Stimulated activated CD4-positive, alpha-beta T cell treated with anti-CD3 and anti-CD28 coated beads, Interleukin-1b, Interleukin-23, amount 100 ng/mL, for 1 hour (primary cell): ENCODE results near the gene CDK4.
"Not testable (repeated sequence)": the region's sequence is repeated elsewhere in the genome, so short reads cannot be mapped to it uniquely, and the experiment has no call there.

ENCODE experiments used
- DNase-seq, 2 donors: peaks; one replicate each; pipeline ENCODE4 v3.0.0-alpha.2; 2020; ENCODE audit warnings: low read depth in 2 of 2

Gene CDK4

DNA sequence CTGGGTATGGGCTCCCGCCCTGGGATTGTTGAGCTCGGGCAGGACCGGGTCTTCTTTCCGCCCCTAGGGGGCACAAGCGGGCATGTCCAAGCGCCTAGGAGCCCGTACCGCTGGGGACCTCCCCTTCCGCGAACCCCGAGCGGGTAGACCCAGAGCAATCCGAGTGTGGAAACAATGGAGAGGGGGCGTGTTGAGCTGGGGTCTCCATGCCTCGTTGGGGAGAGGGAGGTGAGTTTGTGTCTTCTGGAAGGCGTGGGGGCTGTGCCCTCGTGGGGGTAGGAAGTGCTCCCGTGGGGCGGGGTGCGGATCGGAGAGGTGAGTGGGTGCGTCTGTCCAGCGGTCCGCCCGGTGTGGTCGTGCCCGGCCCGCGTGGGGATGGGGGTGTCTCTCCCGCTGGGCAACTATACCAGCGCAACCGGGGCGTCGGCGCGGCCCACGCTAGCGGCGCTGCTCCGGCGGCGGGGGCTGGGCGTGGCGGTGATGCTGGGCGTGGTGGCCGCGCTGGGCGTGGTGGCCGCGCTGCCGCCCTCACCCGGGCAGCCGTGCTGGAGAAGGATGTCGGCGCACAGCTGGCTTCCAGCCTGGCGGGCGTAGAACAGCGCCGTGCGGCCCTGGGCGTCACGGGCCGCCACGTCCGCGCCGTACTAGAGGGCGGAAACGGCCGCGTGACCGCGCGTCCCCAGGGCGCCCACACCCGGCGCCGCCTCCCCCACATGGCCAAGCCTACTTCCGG is 25.8 kb downstream of the CDK4 start:
- no peak for DNase-seq

DNA sequence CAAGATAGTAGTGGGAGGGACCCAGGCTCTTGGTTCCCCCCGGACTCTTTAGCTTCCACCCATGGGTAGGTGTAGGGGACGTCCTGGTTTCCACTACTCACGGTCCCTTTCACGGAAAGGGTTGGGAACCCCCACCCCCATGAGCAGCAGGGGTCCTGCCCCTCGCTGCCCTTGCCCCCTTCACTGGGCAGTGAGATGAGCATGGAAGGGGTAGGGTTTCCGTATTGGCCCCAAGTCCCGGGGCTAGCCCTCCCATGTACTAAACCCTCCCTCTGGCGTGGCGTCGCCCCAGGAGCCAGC is 26.3 kb downstream of the CDK4 start:
- DNase-seq: no peak

DNA sequence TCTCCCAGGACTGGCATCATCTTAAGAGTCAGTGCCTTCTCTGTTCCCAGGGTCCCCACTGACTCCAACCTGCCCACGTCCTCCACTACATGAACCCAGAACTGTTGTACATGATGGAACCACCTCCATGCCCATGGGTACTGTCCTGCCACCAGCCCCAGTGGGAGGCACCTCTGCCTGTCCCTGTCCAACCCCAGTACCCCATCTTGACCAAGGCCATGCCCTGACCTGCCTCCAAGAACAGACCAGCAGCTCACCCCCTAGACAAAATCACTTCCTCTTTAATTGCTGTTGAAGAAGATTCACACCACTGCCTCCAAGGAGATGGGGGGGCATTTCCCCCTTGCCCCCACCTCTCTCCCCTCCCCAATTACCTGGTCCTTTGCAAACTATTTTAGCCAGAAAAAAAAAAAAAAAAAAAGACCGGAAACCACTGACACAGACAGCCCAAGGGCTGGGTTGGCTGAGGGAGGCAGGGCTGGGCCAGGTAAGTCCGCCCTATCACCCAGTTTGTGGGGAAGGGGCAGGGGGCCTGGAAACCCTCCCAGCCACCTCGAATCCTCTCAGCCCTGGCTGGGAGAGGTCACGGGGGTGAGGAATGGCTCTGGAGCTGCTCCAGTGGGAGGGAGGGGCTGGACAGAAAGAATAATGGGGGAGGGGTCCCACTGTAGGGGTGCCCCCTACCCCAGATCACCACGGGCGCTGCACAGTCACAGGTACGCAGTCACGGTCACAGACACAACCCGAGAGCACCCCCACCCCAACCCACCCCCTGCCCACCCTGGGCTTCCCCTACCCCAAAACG is 27.0 kb downstream of the CDK4 start:
- no peak for DNase-seq

DNA sequence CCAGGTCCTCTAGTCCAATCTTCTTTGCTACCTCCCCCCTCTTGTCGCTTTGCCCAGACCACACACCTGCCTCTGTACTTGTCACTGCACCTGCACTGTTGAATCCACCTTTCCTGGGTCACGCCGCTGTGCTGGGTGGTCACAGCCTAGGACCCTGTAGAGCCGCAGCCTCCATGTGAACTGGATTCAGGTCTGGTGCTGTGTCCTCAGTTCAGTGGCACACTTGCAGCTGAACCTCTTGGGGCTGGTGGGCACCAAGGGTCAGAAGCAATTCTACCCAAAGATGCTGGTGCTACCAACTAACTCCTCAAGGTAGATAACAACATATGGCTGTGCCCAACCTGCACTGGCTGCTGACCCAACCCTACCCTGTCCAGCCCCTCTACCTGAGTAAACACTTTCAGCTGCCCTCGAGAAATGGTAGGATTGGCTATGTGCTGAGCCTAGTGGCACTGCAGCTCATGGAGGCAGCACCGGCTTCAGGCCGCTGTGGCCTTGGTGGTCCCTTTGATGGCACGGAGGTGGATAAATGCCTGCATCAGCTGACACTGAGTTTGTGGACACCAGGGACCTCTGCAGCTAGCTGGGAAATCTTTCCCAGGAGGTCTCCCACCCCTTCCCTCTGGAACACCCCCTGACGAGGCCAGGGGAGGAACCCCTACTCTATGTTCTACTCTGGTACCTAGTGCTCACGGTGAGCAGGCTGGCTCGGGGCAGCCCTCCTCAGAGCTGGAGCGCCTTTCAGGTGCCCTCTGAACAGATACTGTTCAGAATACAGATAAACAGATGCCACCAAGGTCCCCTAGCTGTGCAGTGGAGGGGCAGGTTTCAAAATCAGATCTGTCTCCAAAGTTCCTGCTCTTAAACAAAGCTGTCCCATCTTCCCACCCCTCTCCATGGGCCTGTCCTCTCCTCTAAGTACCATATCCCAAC is 27.8 kb downstream of the CDK4 start:
- DNase-seq: no peak

DNA sequence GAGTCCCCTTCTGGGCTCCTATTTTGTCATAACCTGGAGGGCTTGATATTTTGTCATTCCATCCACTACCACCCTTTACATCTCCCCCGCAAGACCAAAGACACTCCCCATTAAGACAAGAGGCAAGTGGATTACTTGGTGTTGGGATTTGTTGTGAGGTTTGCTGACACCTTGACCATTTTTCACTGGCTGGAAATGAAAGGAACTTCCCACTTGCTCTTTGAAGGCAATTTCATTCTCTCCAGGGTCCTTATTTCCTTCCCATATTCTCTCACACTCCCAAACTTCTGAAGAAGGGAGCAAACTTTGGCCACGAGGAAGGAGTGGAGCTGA is 28.5 kb downstream of the CDK4 start:
- no peak for DNase-seq

DNA sequence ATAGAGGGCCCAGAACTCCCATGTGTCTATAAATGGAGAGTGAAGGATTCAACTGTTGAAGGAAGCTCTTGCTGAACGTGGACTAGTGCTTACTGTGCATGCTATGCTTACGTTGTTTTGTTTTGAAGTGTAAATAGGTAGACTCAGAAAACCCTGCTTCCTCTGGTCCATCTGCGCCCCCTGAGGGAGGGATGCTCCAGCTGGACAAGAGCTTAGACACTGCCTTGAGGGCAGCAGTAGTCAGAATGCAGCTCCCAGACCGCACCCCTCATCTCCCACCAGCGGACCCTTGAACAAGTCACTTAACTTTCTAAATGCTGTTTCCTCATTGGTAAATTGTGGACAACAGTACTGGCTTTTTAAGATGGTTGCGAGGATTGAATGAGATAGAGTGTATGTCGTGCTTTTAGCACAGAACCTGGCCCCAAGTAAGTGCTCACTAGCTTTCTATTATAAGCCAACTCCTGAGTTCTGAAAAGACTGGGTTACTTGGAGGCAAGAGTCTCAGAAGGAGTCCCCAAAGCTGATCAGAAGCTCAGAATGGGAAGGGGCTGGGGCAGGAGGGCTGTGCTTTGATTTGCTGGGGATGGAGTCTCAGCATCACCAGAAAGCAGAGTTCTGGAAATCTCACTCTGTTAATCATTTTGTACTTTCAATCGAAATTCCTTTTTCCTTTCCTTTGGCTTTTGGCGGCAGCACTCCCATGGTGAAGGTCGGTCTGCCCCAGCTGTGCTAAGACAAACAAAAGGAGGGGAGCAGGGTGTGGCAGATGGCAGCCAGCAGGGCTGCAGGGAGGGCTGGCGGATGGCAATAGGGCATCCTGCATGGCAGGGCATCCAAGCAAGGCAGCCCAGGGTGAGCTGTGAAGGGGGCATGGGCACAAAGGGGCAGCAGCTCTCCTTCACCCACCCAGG is 29.1 kb downstream of the CDK4 start:
- DNase-seq: no peak

DNA sequence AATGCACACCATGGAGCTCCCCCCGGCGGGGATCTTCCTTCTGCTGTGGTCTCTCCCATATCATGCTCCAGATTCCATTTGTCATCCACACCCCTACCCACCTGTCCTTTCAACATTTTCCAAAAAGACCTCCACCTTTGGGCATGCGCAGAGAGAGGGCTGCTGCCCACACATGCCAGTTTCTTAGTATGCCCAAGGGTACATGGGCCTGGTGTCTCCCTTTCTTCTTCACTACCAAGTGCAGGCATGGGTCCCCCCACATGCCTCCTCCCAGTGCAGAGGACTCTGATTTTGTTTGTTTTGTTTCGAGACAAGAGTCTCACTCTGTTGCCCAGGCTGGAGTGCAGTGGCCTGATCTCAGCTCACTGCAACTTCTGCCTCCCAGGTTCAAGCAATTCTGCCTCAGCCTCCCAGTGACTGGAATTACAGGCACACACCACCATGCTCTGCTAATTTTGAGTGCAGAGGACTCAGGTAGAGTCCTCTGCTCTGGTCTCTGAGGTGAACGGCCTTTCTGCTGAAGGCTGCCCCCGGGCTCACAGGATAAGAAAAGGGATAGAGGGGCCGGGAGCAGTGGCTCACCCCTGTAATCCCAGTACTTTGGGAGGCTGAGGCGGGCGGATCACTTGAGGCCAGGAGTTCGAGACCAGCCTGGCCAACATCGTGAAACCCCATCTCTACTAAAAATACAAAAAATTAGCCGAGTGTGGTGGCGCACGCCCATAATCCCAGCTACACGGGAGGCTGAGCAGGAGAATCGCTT is 30.1 kb downstream of the CDK4 start:
- not testable (repeated sequence) for DNase-seq

DNA sequence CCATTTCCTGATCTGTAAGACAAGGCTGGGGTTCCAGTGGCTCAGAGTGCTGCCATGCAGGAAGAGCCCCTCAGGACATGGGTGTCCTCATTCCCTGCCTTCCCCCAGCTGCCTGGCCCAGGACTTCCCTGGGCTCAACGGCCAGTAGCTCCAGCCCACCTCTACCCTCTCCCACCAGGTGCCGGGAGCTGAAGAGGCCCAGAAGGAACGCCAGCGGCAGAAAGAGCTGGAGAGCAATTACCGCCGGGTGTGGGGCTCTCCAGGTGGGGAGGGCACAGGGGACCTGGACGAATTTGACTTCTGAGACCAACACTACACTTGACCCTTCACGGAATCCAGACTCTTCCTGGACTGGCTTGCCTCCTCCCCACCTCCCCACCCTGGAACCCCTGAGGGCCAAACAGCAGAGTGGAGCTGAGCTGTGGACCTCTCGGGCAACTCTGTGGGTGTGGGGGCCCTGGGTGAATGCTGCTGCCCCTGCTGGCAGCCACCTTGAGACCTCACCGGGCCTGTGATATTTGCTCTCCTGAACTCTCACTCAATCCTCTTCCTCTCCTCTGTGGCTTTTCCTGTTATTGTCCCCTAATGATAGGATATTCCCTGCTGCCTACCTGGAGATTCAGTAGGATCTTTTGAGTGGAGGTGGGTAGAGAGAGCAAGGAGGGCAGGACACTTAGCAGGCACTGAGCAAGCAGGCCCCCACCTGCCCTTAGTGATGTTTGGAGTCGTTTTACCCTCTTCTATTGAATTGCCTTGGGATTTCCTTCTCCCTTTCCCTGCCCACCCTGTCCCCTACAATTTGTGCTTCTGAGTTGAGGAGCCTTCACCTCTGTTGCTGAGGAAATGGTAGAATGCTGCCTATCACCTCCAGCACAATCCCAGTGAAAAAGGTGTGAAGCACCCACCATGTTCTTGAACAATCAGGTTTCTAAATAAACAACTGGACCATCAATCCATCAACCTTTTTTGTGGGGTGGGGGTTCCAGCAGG is 31.2 kb downstream of the CDK4 start:
- no peak for DNase-seq

DNA sequence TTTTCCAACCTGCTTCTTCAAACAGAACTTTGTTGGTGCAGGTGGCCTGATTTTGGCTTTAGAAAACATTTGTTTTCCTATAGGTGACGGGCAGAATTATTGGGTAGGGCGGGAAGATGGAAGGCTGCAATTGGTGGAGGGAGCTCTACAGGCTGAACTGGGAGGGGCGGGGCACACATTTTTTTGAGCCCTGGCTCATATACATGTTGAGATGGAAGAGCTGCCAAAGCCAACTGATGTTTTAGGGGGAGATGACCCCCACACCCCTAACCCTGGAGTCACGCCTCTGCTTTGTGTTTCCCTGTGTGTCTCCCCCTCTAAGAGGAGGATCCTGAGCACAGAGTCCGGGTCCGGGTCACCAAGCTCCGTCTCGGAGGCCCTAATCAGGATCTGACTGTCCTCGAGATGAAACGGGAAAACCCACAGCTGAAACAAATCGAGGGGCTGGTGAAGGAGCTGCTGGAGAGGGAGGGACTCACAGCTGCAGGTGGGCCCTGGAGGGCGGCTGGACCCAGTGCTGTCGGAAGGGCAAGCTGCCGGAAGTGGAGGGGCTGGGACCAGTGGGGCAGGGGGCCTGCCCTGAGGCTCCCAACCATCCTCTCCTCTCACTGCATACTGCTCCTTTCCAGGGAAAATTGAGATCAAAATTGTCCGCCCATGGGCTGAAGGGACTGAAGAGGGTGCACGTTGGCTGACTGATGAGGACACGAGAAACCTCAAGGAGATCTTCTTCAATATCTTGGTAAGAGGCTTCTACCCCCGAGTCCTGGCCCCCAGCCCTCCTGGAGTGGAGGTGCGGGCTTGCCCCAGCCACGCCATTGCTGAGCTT is 32.1 kb downstream of the CDK4 start:
- DNase-seq: no peak

DNA sequence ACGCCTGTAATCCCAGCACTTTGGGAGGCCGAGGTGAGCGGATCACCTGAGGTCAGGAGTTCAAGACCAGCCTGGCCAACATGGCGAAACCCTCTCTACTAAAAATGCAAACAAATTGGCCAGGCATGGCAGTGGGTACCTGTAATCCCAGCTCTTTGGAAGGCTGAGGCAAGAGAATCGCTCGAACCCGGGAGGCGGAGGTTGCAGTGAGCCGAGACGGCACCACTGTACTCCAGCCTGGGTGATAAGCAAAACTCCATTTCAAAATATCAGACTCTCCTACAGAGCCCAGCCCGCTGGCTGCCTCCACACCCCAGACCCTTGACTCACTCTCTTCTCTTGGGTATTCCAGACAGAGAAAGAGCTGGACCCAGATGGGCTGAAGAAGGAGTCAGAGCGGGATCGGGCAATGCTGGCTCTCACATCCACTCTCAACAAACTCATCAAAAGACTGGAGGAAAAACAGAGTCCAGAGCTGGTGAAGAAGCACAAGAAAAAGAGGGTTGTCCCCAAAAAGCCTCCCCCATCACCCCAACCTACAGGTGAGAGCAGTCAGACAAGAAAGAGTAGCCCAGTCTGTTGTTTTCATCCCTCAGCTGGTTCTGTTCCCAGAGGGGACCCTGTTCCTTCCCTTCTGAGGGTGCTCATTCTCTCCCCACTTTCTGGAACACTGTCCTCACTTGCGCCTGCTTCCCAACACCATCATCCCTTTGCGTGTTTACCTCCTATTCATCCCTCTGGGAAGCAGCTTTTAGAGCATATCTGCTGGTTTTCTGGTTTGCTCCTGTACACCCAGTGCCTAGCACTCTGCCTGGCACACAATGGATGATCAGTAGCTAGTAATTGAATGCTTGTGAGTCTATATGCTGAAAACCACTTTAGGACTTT is 33.2 kb downstream of the CDK4 start:
- no peak for DNase-seq

DNA sequence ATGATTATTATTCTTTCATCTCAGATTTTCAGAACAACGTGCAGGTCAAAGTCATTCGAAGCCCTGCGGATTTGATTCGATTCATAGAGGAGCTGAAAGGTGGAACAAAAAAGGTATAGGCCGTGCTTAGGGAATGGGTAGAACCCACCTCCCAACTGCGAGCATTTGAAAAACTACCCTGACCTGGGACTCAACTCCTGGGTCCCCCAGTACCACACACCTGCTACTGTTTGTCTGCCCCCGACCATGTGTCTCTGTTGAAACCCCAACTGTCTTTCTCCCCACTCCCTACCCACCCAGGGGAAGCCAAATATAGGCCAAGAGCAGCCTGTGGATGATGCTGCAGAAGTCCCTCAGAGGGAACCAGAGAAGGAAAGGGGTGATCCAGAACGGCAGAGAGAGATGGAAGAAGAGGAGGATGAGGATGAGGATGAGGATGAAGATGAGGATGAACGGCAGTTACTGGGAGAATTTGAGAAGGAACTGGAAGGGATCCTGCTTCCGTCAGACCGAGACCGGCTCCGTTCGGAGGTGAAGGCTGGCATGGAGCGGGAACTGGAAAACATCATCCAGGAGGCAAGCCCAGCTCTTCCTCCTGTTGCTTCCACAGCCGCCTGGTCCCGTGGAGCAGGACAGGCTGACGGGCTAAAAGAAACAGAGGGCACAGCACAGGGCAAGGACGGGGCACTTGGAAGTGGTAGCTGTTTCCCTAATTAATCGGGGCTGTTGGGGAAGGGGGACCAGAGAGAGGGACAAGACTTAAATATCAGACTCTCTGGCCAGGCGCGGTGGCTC is 34.1 kb downstream of the CDK4 start:
- DNase-seq: no peak

DNA sequence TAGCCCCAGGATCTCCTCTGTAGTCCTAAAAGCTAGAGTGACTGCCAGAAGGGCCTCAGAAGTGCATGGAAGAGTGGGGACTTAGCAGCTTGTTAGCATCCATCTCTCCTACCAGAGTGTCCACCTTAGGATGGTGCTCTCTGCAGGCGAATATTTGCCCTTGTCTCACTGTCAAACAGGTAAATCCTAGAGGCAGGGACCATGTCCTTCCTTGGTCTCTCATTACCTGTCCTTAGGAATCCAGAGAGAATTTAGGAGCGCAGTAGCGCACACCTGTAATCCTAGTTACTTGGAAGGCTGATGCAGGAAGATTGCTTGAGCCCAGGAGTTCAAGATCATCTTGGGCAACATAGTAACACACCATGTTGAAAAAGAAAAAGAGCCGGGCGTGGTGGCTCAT is 35.0 kb downstream of the CDK4 start:
- DNase-seq: no peak

DNA sequence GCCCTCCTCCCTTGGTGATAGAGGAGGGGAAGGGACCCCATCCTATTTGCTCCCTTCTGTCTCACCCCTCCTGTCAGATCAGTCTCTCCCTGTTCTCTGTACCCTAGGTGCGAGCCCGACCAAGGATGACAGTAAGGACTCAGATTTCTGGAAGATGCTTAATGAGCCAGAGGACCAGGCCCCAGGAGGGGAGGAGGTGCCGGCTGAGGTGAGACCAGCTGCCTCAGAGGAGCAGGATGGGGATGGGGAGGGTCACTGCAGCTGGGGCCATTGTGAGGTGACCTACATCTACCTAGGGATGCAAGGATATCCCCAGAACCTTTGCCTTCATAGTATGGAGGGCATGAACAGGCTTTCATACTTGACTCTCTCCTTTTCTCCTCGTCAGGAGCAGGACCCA is 35.8 kb downstream of the CDK4 start:
- DNase-seq: no peak

DNA sequence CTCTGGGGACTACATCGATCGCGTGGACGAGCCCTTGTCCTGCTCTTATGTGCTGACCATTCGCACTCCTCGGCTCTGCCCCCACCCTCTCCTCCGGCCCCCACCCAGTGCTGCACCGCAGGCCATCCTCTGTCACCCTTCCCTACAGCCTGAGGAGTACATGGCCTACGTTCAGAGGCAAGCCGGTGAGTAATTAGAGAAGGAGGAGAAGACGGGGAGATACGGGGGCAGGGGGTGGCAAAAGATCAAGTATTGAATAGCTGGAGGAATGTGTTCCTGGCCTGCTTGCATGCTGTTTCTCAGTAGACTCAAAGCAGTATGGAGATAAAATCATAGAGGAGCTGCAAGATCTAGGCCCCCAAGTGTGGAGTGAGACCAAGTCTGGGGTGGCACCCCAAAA is 36.3 kb downstream of the CDK4 start:
- DNase-seq: no peak

DNA sequence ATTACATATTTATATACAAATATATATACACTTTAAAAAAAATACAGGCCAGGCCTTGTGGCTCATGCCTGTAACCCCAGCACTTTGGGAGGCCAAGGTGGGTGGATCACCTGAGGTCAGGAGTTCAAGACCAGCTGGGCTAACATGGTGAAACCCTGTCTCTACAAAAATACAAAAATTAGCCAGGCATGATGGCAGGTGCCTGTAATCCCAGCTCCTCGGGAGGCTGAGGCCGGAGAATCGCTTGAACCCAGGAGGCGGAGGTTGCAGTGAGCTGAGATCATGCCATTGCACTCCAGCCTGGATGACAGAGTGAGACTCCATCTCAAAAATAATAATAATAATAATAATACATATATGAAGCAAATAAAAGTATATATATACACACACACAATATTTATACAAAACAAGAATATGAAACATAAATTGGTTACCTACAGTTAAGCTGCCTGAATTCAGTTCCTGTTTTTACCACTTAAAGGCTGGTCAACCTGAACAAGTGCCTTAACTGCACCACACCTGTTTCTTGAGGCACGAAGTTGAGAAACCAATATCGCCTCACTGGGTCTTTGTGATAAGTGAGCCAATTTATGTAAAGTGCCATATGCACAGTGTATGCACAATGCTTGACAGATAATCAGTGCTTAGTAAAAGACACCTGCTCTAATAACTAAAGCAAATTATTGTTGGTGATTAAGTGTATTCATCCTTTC is 36.9 kb downstream of the CDK4 start:
- DNase-seq: not testable (repeated sequence)

DNA sequence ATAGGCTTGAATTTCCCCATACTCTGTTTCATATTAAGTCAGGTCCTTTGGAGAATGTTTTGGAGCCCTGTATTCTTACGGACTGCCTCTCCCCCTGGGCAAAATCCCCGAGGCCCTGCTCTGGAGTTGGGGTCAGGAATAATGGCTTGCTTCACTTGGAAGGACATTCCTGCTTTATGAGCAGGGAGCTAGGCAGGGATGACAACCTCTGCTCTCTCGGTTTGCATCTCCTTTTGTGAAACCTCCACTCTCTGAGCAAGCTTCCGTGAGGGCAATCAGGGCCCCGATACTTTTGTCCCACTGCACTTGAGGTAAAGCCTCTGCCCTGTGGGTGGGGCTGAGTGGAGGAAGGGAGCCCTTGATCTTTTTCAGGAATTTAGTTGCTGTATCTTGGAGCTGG is 38.9 kb downstream of the CDK4 start:
- DNase-seq: no peak
